Tibial artery (tissue), 4 donors: ENCODE data around the gene SF3A1.
A peak's percentile ranks its signal among the peaks of the same experiment; 100 is the strongest.

Experiments
- DNase-seq, 2 donors: peaks; one replicate each; pipeline ENCODE4 v3.0.0-alpha.2; 2019
- H3K27ac ChIP-seq, 2 donors: fragments of 200-600 bp; sonication (generic) in 1 of 2; 1 replicate in 1 of 2; 2 replicates in 1 of 2; pipeline ENCODE4 v1.5.1; 2018 to 2019; ENCODE audit warnings: mild to moderate bottlenecking in 1 of 2
- H3K27me3 ChIP-seq, 2 donors: fragments of 200-600 bp; sonication (generic) in 1 of 2; one replicate each; pipeline versions ENCODE4 v1.5.1 to v1.6.0; 2016 to 2019
- H3K36me3 ChIP-seq, 3 donors: fragments of 200-600 bp; sonication (generic) in 2 of 3; one replicate each; pipeline ENCODE4 v1.5.1; 2016 to 2019; ENCODE audit warnings: mild to moderate bottlenecking in 2 of 3
- H3K4me1 ChIP-seq, 4 donors: fragments of 200-600 bp; sonication (generic) in 2 of 4; 1 replicate in 3 of 4; 2 replicates in 1 of 4; pipeline ENCODE4 v1.5.1; 2016 to 2019
- H3K4me3 ChIP-seq, 2 donors: fragments of 200-600 bp; sonication (generic) in 1 of 2; 1 replicate in 1 of 2; 2 replicates in 1 of 2; pipeline ENCODE4 v1.5.1; 2018 to 2019; ENCODE audit warnings: mild to moderate bottlenecking in 2 of 2
- H3K9me3 ChIP-seq, 3 donors: fragments of 200-600 bp; sonication (generic) in 1 of 3; one replicate each; pipeline ENCODE4 v1.5.1; 2016 to 2019
- intact Hi-C: fragments of 100-400 bp; cut with DNase I; formaldehyde crosslinking; loops from one replicate; pipeline ENCODE4 v1.15.0; 2023; ENCODE audit warnings: low total_unique reads
- TF ChIP-seq, protein P1 (sequence below), 2 experiments: fragments of 200-600 bp in 1 of 2; fragments of 450-650 bp in 1 of 2; IDR thresholded peaks; one replicate each; pipeline ENCODE4 v1.5.1; 2017 to 2019; ENCODE audit warnings: antibody characterized with exemption in 2 of 2, mild to moderate bottlenecking in 1 of 2, moderate library complexity in 1 of 2

SF3A1 gene

DNA sequence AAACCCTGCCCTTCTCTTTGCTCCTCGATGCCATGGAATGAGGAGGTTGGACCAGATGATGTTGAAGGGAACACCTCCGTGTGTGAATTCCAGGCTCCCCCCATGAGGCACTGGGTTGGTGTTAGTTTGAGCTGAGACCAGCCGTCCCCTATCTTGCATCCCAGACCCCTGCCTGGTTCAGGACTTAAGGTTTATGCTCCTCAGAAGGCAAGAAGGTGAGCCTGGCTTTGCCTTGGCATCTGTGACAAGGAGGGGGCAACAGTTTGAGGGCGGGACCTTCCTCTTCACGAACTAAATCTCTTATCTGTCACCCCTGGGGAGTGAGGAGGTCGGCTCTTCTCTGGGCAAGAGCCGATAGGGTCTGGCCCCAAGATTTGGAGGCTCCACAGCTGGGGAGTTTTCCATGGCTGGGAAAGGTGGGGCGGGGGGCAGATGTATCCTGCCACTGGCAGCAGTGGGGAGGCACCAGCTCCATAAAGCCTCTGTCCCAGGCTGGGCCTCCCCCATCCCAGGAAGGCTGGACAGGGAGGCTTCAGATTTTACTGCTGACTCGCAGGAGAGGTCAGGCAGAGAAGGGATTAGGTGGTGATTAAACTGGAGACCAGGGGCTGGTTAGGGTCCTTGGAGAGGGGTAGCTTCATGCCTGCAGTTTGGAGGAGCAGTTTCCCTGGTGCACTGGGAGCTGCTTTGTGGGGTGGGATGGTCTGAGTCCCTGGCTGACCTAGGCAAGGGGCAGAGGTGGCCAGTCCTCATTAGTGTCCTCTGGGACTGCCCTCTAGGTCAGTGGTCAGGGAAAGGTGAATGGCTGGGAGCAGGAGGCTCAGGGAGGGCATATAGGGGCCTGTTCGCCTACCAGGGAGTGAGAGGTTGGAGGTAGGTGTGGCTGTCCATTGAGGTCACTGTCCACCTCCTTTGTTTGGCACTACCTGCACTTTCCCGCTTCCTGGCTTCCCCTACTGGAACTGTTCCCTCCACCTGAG, 41.3 kb upstream of the SF3A1 start:
- peak overlapping the region; percentile 50 to 61 for H3K4me3 ChIP-seq
- intact Hi-C loops: no loop called here
- DNase-seq: no peak
- no peaks in the 10 kb centered on the region for H3K36me3 ChIP-seq
- no peaks in the 10 kb centered on the region for H3K9me3 ChIP-seq
- H3K27me3 ChIP-seq: peaks cover 3 to 43% of the 10 kb centered on the region in 2 donors
- peaks cover 0 to 40% (median 21%) of the 10 kb centered on the region in 4 donors for H3K4me1 ChIP-seq
- TF ChIP-seq, protein P1, sequence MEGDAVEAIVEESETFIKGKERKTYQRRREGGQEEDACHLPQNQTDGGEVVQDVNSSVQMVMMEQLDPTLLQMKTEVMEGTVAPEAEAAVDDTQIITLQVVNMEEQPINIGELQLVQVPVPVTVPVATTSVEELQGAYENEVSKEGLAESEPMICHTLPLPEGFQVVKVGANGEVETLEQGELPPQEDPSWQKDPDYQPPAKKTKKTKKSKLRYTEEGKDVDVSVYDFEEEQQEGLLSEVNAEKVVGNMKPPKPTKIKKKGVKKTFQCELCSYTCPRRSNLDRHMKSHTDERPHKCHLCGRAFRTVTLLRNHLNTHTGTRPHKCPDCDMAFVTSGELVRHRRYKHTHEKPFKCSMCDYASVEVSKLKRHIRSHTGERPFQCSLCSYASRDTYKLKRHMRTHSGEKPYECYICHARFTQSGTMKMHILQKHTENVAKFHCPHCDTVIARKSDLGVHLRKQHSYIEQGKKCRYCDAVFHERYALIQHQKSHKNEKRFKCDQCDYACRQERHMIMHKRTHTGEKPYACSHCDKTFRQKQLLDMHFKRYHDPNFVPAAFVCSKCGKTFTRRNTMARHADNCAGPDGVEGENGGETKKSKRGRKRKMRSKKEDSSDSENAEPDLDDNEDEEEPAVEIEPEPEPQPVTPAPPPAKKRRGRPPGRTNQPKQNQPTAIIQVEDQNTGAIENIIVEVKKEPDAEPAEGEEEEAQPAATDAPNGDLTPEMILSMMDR (IDR thresholded peaks at IDR 0.05): no peak
- peak overlapping the region; percentile 51 to 56 for H3K27ac ChIP-seq

DNA sequence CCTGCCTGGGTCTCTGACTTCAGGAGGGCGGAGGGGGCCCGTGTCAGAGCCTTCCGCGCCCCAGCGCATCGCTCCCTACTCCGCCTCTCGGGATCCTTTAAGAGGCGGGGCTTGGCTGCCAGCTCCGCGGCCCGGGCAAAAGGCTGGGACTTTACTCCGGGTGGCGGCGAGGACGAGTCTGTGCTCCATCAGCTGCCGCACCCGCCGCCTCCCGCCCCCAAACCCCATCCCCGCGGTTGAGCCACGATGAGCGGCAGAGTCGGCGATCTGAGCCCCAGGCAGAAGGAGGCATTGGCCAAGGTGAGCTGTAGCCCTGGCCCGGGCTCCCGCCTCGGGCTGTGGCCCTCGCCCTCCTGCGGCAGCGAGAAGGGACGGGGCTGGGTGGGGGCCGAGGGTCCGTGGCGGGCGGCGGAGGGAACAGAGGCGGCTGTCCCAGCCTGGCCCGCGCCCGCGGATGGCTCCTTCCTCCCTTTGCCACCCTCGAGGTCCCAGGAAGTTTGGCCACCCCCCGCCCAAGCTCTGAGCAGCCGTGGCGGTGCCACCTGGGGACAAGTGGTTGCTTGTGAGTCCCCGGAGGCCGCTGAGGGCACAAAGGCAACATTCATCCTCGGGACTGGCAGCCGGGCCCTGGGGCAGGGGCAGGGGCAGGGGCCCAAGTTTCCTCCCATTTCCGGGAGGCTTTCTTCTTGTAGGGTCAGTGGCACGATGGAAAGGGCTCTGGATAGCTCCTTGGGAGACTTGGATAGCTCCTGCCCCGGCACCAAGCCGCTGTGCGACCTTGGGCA, 40.4 kb upstream of the SF3A1 start, which contains the start of gene SEC14L2:
Gene SEC14L2, plus strand, starts transcription at position 148 of the 785 bp plus-strand sequence. Its CDS starts 99 bp downstream, at position 247.
- Histone ChIP-seq H3K27ac (peak within 1 kb of the TSS; percentile 51 to 56), H3K4me3 (peak within 1 kb of the TSS; percentile 50 to 61), H3K9me3 (no peaks in the 10 kb centered on the region), H3K36me3 (no peaks in the 10 kb centered on the region), H3K27me3 (peaks cover 3 to 50% of the 10 kb centered on the region in 2 donors), H3K4me1 (peaks cover 0 to 36% (median 21%) of the 10 kb centered on the region in 4 donors)
- DNase-seq: peak; percentile 70 to 83
- intact Hi-C loops: no loop called here
- TF ChIP-seq, protein P1 (IDR thresholded peaks at IDR 0.05): no peak

DNA sequence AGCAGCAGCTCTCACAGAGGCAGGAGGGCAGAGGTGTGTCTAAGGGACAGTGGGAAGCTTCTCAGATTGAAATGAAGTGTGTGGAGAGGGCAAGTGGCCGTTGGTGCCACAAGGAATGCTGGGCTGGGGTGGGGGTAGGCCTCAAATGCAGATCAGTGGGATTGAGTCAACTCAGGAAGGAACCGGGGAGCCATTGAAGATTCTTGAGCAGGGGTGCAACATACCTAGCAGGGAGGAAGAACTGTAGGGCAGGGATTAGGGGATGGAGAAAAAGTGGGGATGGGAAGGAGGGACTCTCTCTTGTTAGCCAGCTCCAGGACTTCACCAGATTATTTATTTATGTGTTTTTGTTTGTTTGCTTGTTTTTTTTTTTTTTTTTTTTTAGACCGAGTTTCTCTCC, 37.2 kb upstream of the SF3A1 start:
- H3K4me1 ChIP-seq: peaks cover 0 to 28% (median 17%) of the 10 kb centered on the region in 4 donors
- peaks cover 3 to 50% of the 10 kb centered on the region in 2 donors for H3K27me3 ChIP-seq
- TF ChIP-seq, protein P1 (IDR thresholded peaks at IDR 0.05): no peak
- no peak for DNase-seq
- H3K27ac ChIP-seq: no peak overlapping the region
- H3K36me3 ChIP-seq: no peaks in the 10 kb centered on the region
- intact Hi-C loops: no loop called here
- H3K4me3 ChIP-seq: no peak overlapping the region
- no peaks in the 10 kb centered on the region for H3K9me3 ChIP-seq

DNA sequence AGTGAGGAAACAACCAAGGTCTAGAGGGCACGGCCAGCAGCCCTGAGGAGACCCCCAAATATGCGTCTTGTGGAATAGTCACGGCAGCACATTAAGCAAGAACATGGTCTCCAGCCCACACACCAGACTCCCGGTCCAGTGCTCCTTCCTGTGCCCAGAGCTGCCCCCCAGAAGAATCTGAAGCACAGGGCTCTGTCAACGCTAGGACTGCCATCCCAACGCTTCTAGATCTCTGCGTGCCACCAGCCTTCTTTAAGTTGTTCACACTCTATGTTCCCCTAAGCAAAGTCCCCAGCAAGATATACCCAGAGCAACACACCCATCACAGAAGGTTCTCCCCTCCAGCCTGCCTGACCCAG, 36.6 kb upstream of the SF3A1 start:
- Histone ChIP-seq H3K27me3 (peaks cover 3 to 46% of the 10 kb centered on the region in 2 donors), H3K27ac (no peak overlapping the region), H3K9me3 (no peaks in the 10 kb centered on the region), H3K36me3 (no peaks in the 10 kb centered on the region), H3K4me3 (no peak overlapping the region), H3K4me1 (peaks cover 0 to 23% (median 15%) of the 10 kb centered on the region in 4 donors)
- intact Hi-C loops: no loop called here
- TF ChIP-seq, protein P1 (IDR thresholded peaks at IDR 0.05): no peak
- no peak for DNase-seq

DNA sequence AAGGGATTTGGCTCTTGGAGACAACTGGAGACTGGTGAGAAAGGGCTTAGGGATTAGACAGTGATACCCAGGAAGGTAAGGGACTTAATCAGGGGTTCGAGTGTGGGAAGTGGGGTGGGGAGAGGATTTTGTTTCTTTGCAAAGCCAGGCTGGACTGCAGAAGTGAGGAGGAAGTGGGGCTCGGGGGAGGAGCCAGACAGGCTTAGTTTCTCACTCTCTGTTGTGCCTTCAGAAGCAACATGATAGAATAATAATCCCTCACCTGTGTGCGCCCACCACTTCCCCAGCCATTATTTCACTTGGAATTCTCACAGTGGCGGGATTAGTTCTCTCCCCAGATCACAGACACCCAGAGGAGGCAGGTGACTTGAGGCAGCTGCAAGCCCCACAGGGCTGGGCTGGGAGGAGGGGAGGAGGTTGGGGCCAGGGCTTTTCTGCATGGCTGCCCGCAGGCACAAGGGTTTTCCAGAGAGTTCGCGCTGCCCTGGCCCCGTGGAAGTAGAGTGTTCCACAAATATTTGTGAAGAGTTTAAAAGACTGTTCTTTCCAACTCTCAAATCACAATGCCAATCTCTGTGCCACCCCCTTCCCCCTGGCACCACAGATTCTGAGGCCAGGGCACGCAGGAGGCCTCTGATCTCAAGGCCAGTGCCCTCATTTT, 36.1 kb upstream of the SF3A1 start:
- no peaks in the 10 kb centered on the region for H3K9me3 ChIP-seq
- no peaks in the 10 kb centered on the region for H3K36me3 ChIP-seq
- TF ChIP-seq, protein P1 (IDR thresholded peaks at IDR 0.05): no peak
- intact Hi-C loops: no loop called here
- no peak overlapping the region for H3K4me3 ChIP-seq
- no peak overlapping the region for H3K27ac ChIP-seq
- peaks cover 0 to 18% (median 14%) of the 10 kb centered on the region in 4 donors for H3K4me1 ChIP-seq
- H3K27me3 ChIP-seq: peaks cover under 1 to 41% of the 10 kb centered on the region in 2 donors
- DNase-seq: no peak
